OCI-LY1 (cell line): ENCODE measurements around the gene RAB40B.

Experiments used
- H2AFZ ChIP-seq: fragments of 200-600 bp; sonication (generic), shearing (Covaris generic); 2 replicates; pipeline ENCODE4 v1.6.0; 2014; ENCODE audit warnings: antibody characterized with exemption, mild to moderate bottlenecking, low read length
- H3F3A ChIP-seq: fragments of 200-600 bp; sonication (generic), shearing (Covaris generic); 2 replicates; pipeline ENCODE4 v1.6.0; 2014; ENCODE audit warnings: mild to moderate bottlenecking, antibody characterized with exemption, low read length, moderate library complexity; ENCODE audit not compliant: insufficient read depth
- H3K27ac ChIP-seq: fragments of 200-600 bp; sonication (generic); 2 replicates; pipeline ENCODE4 v1.5.1; 2014; ENCODE audit warnings: low read length, mixed run types, mild to moderate bottlenecking, low read depth; ENCODE audit not compliant: poor library complexity, severe bottlenecking
- H3K27me3 ChIP-seq: fragments of 200-600 bp; sonication (generic); 2 replicates; pipeline ENCODE4 v1.6.0; 2014; ENCODE audit warnings: antibody characterized with exemption, mild to moderate bottlenecking, low read length, moderate library complexity; ENCODE audit not compliant: insufficient read depth
- H3K36me3 ChIP-seq: fragments of 200-600 bp; sonication (generic); 2 replicates; pipeline ENCODE4 v1.6.1; 2014; ENCODE audit warnings: mild to moderate bottlenecking, antibody characterized with exemption, low read length, moderate library complexity, mixed read lengths; ENCODE audit not compliant: insufficient read depth
- H3K4me1 ChIP-seq: fragments of 200-600 bp; sonication (generic); 2 replicates; pipeline ENCODE4 v1.5.1; 2014; ENCODE audit warnings: mild to moderate bottlenecking, low read length, moderate library complexity; ENCODE audit not compliant: insufficient read depth, severe bottlenecking
- H3K4me2 ChIP-seq: fragments of 200-600 bp; sonication (generic), shearing (Covaris generic); 2 replicates; pipeline ENCODE4 v1.6.1; 2014; ENCODE audit warnings: low read length
- H3K4me3 ChIP-seq: fragments of 200-600 bp; sonication (generic); 2 replicates; pipeline ENCODE4 v1.5.1; 2014; ENCODE audit warnings: low read length, low read depth, mild to moderate bottlenecking, mixed read lengths; ENCODE audit not compliant: poor library complexity, severe bottlenecking
- H3K79me2 ChIP-seq: fragments of 200-600 bp; shearing (Covaris generic); 2 replicates; pipeline ENCODE4 v1.6.1; 2016; ENCODE audit warnings: mixed run types, low read length, mixed read lengths; ENCODE audit not compliant: insufficient read depth
- H3K9ac ChIP-seq: fragments of 200-600 bp; sonication (generic), shearing (Covaris generic); 2 replicates; pipeline ENCODE4 v1.6.1; 2014; ENCODE audit warnings: mild to moderate bottlenecking, low read length, mixed read lengths
- H3K9me2 ChIP-seq: fragments of 200-600 bp; sonication (generic), shearing (Covaris generic); 2 replicates; pipeline ENCODE4 v1.6.1; 2014; ENCODE audit warnings: low read depth, mild to moderate bottlenecking, low read length, mixed read lengths
- H3K9me3 ChIP-seq: fragments of 200-600 bp; shearing (Covaris generic); 2 replicates; pipeline ENCODE4 v1.6.1; 2014; ENCODE audit warnings: low read length, mixed read lengths
- H4K20me1 ChIP-seq: fragments of 200-600 bp; sonication (generic), shearing (Covaris generic); 2 replicates; pipeline ENCODE4 v1.6.0; 2016; ENCODE audit warnings: mild to moderate bottlenecking, low read length; ENCODE audit not compliant: insufficient read depth
- EZH2 ChIP-seq: fragments of 200-600 bp; sonication (generic), shearing (Covaris generic); IDR thresholded peaks from 2 replicates; pipeline ENCODE4 v1.8.0; 2017; ENCODE audit warnings: borderline replicate concordance, mixed run types, mild to moderate bottlenecking, antibody characterized with exemption, low read length, moderate library complexity, mixed read lengths
- TF ChIP-seq, protein P1 (sequence below): fragments of 200-600 bp; sonication (generic), shearing (Covaris generic); IDR thresholded peaks from 2 replicates; pipeline ENCODE4 v1.5.1; 2017; ENCODE audit warnings: mild to moderate bottlenecking, antibody characterized with exemption, low read length, moderate library complexity, mixed read lengths

RAB40B gene

GRCh38 chr17:82648742-82649331, 49.7 kb downstream of the RAB40B start:
- no peak overlapping the region for H2AFZ ChIP-seq
- H3K4me3 ChIP-seq, result peak overlapping the region; percentile 57
- H3K9me2 ChIP-seq, result no peaks in the 10 kb centered on the region
- TF ChIP-seq, protein P1, sequence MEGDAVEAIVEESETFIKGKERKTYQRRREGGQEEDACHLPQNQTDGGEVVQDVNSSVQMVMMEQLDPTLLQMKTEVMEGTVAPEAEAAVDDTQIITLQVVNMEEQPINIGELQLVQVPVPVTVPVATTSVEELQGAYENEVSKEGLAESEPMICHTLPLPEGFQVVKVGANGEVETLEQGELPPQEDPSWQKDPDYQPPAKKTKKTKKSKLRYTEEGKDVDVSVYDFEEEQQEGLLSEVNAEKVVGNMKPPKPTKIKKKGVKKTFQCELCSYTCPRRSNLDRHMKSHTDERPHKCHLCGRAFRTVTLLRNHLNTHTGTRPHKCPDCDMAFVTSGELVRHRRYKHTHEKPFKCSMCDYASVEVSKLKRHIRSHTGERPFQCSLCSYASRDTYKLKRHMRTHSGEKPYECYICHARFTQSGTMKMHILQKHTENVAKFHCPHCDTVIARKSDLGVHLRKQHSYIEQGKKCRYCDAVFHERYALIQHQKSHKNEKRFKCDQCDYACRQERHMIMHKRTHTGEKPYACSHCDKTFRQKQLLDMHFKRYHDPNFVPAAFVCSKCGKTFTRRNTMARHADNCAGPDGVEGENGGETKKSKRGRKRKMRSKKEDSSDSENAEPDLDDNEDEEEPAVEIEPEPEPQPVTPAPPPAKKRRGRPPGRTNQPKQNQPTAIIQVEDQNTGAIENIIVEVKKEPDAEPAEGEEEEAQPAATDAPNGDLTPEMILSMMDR, result no peak
- no peak for TF ChIP-seq EZH2
- peaks cover 19% of the 10 kb centered on the region for H3K4me1 ChIP-seq
- no peaks in the 10 kb centered on the region for H3F3A ChIP-seq
- H3K9me3 ChIP-seq, result no peaks in the 10 kb centered on the region
- H3K4me2 ChIP-seq, result peak overlapping the region; percentile 63
- H3K9ac ChIP-seq, result peak overlapping the region; percentile 48; the same call in 1 of the 2 replicates
- 0 out of 2 replicates have a peak, but pooled peaks cover 3% of the 10 kb centered on the region for H3K27me3 ChIP-seq
- H3K27ac ChIP-seq, result peak overlapping the region; percentile 55
- no peaks in the 10 kb centered on the region for H4K20me1 ChIP-seq
- H3K79me2 ChIP-seq, result peaks cover 29% of the 10 kb centered on the region
- H3K36me3 ChIP-seq, result peaks cover 14% of the 10 kb centered on the region

DNA sequence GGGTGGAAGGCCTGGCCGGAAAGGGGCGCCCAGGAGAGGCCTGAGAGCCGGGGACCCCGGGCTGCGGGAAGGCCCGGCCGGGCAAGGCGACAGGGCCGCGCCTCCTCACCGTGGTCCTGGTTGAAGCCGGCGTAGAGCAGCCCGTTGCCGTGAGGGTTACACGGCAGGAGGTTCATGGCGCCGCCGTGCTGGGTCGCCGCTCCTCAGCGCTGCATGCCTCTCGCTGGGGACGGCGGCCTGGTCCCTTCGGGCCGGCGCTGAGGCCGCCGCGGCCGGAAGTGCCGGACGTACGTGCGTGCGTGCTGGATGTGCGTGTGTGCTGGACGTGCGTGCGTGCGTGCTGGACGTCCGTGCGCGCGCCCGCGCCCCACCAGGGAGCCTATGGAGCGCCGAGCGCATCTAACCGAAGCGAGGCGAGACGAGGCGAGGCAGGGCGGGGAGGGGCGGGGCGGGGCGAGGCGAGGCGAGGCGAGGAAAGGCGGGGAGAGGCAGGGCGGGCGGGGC, 50.3 kb downstream of the RAB40B start, which contains the start of gene WDR45B:
Gene WDR45B (minus strand): TSS at position 280 of the 504 bp plus-strand sequence. CDS start 104 bp downstream, at position 176.
- no peaks in the 10 kb centered on the region for H3K9me3 ChIP-seq
- no peaks in the 10 kb centered on the region for H3F3A ChIP-seq
- H3K9ac ChIP-seq, result peak within 1 kb of the TSS; percentile 87
- H3K27me3 ChIP-seq, result 0 out of 2 replicates have a peak, but pooled peaks cover 3% of the 10 kb centered on the region
- peak within 1 kb of the TSS; percentile 74 for H3K27ac ChIP-seq
- H4K20me1 ChIP-seq, result no peaks in the 10 kb centered on the region
- TF ChIP-seq, protein P1, result no peak
- TF ChIP-seq EZH2, result no peak
- H3K79me2 ChIP-seq, result peaks cover 29% of the 10 kb centered on the region
- H3K4me3 ChIP-seq, result peak within 1 kb of the TSS; percentile 92
- peaks cover 20% of the 10 kb centered on the region for H3K36me3 ChIP-seq
- H3K4me1 ChIP-seq, result peaks cover 19% of the 10 kb centered on the region
- no peaks in the 10 kb centered on the region for H3K9me2 ChIP-seq
- no peak within 1 kb of the TSS for H2AFZ ChIP-seq
- H3K4me2 ChIP-seq, result peak within 1 kb of the TSS; percentile 92

GRCh38 chr17:82647593-82648164, 50.8 kb downstream of the RAB40B start:
- H3K79me2 ChIP-seq, result peaks cover 29% of the 10 kb centered on the region
- no peak for TF ChIP-seq EZH2
- TF ChIP-seq, protein P1, result peak; percentile 16; the same call in 1 of the 2 replicates
- H3K36me3 ChIP-seq, result peaks cover 25% of the 10 kb centered on the region
- H3K9ac ChIP-seq, result peak overlapping the region; percentile 87
- no peaks in the 10 kb centered on the region for H3K9me2 ChIP-seq
- H3K4me3 ChIP-seq, result peak overlapping the region; percentile 92
- no peaks in the 10 kb centered on the region for H4K20me1 ChIP-seq
- peaks cover 19% of the 10 kb centered on the region for H3K4me1 ChIP-seq
- H3K4me2 ChIP-seq, result peak overlapping the region; percentile 92
- H3K9me3 ChIP-seq, result no peaks in the 10 kb centered on the region
- H2AFZ ChIP-seq, result no peak overlapping the region
- 0 out of 2 replicates have a peak, but pooled peaks cover 1% of the 10 kb centered on the region for H3K27me3 ChIP-seq
- no peaks in the 10 kb centered on the region for H3F3A ChIP-seq
- peak overlapping the region; percentile 74 for H3K27ac ChIP-seq
